Endothelial cell of umbilical vein (primary cell): Measurements from ENCODE around the gene PDK2. TPM values are rescaled to one million over a fixed set of nuclear protein-coding genes. Genes with fewer than 3 reads are reported as not detected.

Experiments
- BruUV-seq: library from RNA; stranded (reverse); fragments of 400-500 nt; replicated peaks from 2 replicates; lab custom pipeline; 2021; lab: Mats Ljungman, UMichigan
- CTCF ChIA-PET: fragments of 300-600, 350-600 bp; sonication (Branson Sonifier 250); formaldehyde crosslinking; loops from one replicate; lab custom pipeline; 2021; ENCODE audit warnings: antibody characterized with exemption, inconsistent platforms; lab: Charles Lee
- POLR2A ChIA-PET: fragments of 300-600, 350-600 bp; sonication (Branson Sonifier 250); formaldehyde crosslinking; loops from one replicate; lab custom pipeline; 2021; ENCODE audit warnings: antibody characterized with exemption, inconsistent platforms; lab: Charles Lee
- DNase-seq: peaks from one replicate; pipeline ENCODE4 v3.0.0-alpha.2; 2011; ENCODE audit warnings: low read depth, low spot score
- FAIRE-seq: peaks from 2 replicates; lab custom pipeline; 2011; peaks lifted over from hg19 to GRCh38; lab: Jason Lieb, UNC
- H2AFZ ChIP-seq: 2 replicates; pipeline ENCODE4 v1.6.0; 2012; ENCODE audit warnings: low read depth, low read length, control low read depth, inconsistent platforms
- H3K27ac ChIP-seq: 2 replicates; pipeline ENCODE4 v1.5.1; 2011; ENCODE audit warnings: low read depth, mild to moderate bottlenecking, control low read depth, low read length, moderate library complexity; ENCODE audit not compliant: insufficient read depth
- H3K27me3 ChIP-seq, 2 experiments: 2 replicates each; pipeline versions ENCODE4 v1.6.0 to v1.6.1; 2011; ENCODE audit warnings: low read length in 2 of 2, mixed read lengths in 1 of 2; ENCODE audit not compliant: control insufficient read depth in 2 of 2, insufficient read depth in 2 of 2
- H3K36me3 ChIP-seq, 2 experiments: 2 replicates in 1 of 2; 3 replicates in 1 of 2; pipeline ENCODE4 v1.5.1; 2011; ENCODE audit warnings: low read length in 2 of 2, mild to moderate bottlenecking in 1 of 2, moderate library complexity in 1 of 2; ENCODE audit not compliant: control insufficient read depth in 2 of 2, insufficient read depth in 2 of 2; ENCODE audit errors: extremely low read depth in 1 of 2
- H3K4me1 ChIP-seq: 3 replicates; pipeline ENCODE4 v1.5.1; 2011; ENCODE audit warnings: mild to moderate bottlenecking, low read length; ENCODE audit not compliant: control insufficient read depth, insufficient read depth; ENCODE audit errors: extremely low read depth
- H3K4me2 ChIP-seq: 2 replicates; pipeline ENCODE4 v1.6.1; 2011; ENCODE audit warnings: low read length, control low read depth, mixed read lengths; ENCODE audit not compliant: insufficient read depth
- H3K4me3 ChIP-seq, 3 experiments: fragments of 200-600 bp in 1 of 3; sonication (generic), shearing (Covaris generic) in 1 of 3; replicated peaks in 1 of 3; 2 replicates each; pipeline ENCODE4 v1.5.1; 2011 to 2016; ENCODE audit warnings: control low read depth in 3 of 3, low read length in 3 of 3, mild to moderate bottlenecking in 2 of 3, inconsistent platforms in 1 of 3, low read depth in 1 of 3, moderate library complexity in 1 of 3; ENCODE audit not compliant: insufficient read depth in 1 of 3
- H3K79me2 ChIP-seq: 2 replicates; pipeline ENCODE4 v1.6.0; 2012; ENCODE audit warnings: low read length, inconsistent platforms; ENCODE audit not compliant: control insufficient read depth, insufficient read depth
- H3K9ac ChIP-seq: replicated peaks from 2 replicates; pipeline ENCODE3; 2011; ENCODE audit warnings: low read length, control low read depth; ENCODE audit not compliant: insufficient read depth; ENCODE audit errors: extremely low read depth
- H3K9me1 ChIP-seq: replicated peaks from 3 replicates; pipeline ENCODE4 v1.6.0; 2011; ENCODE audit warnings: mild to moderate bottlenecking, low read length; ENCODE audit not compliant: control insufficient read depth, insufficient read depth; ENCODE audit errors: extremely low read depth
- H3K9me3 ChIP-seq: replicated peaks from 2 replicates; pipeline ENCODE4 v1.5.1; 2012; ENCODE audit warnings: low read length, inconsistent platforms; ENCODE audit not compliant: control insufficient read depth, insufficient read depth
- H4K20me1 ChIP-seq: replicated peaks from 2 replicates; pipeline ENCODE3; 2011; ENCODE audit warnings: mild to moderate bottlenecking, low read length; ENCODE audit not compliant: control insufficient read depth, insufficient read depth; ENCODE audit errors: extremely low read depth
- EZH2 ChIP-seq: IDR thresholded peaks from 2 replicates; pipeline ENCODE4 v1.6.1; 2012; ENCODE audit warnings: borderline replicate concordance, low read depth, mild to moderate bottlenecking, moderate library complexity, low read length, inconsistent platforms; ENCODE audit not compliant: severe bottlenecking
- FOS ChIP-seq: IDR thresholded peaks from 2 replicates; pipeline ENCODE4 v1.6.1; 2011; ENCODE audit warnings: mild to moderate bottlenecking, low read length, moderate library complexity, borderline replicate concordance; ENCODE audit not compliant: insufficient read depth
- GATA2 ChIP-seq: IDR thresholded peaks from 2 replicates; pipeline ENCODE4 v1.7.0; 2011; ENCODE audit warnings: low read depth, mild to moderate bottlenecking, moderate library complexity, mixed read lengths, low read length; ENCODE audit not compliant: insufficient read length, insufficient read depth
- JUN ChIP-seq: IDR thresholded peaks from 2 replicates; pipeline ENCODE4 v1.6.1; 2011; ENCODE audit warnings: borderline replicate concordance, low read depth; ENCODE audit not compliant: insufficient read length, insufficient read depth
- MYC ChIP-seq: IDR thresholded peaks from one replicate; pipeline ENCODE4 v1.6.1; 2011; ENCODE audit warnings: mild to moderate bottlenecking, low read depth, low read length
- POLR2A ChIP-seq: IDR thresholded peaks from 2 replicates; pipeline ENCODE4 v1.6.1; 2012; ENCODE audit warnings: low read depth, mild to moderate bottlenecking, control low read depth, low read length
- POLR2AphosphoS5 ChIP-seq: IDR thresholded peaks from 2 replicates; pipeline ENCODE4 v1.6.1; 2012; ENCODE audit warnings: low read depth, mild to moderate bottlenecking, control low read depth, low read length, moderate library complexity; ENCODE audit not compliant: insufficient read depth
- dilution Hi-C: fragments of 300-500 bp; cut with MboI; formaldehyde crosslinking; loops from one replicate; pipeline ENCODE4 v1.15.0; 2019; ENCODE audit warnings: low sequenced_read_pairs; ENCODE audit not compliant: extremely low pct_ligation_motif_present
- intact Hi-C: fragments of 100-400 bp; cut with micrococcal nuclease; formaldehyde crosslinking; loops from one replicate; pipeline ENCODE4 v1.10.0; 2022
- polyA plus RNA-seq, 4 experiments: library from polyadenylated mRNA; depleted of rRNA in 3 of 4; stranded (reverse) in 3 of 4; unstranded in 1 of 4; fragments of >200 nt; gene quantifications; 2 replicates each; pipeline versions ENCODE4 v1.2.1 to v1.2.3, GENCODE V29; 2011 to 2012; ENCODE audit warnings: missing spikeins in 1 of 4
- total RNA-seq: library from RNA; stranded (reverse); gene quantifications from 2 replicates; pipeline ENCODE4 v1.2.3, GENCODE V29; 2021
- TF ChIP-seq, protein P1 (sequence below): IDR thresholded peaks from 2 replicates; pipeline ENCODE4 v1.6.1; 2011; ENCODE audit not compliant: insufficient read depth, insufficient read length
- TF ChIP-seq, protein P2 (sequence below), 2 donors: IDR thresholded peaks; 1 replicate in 1 of 2; 2 replicates in 1 of 2; pipeline ENCODE4 v1.5.1; 2011; ENCODE audit warnings: low read length in 2 of 2, mild to moderate bottlenecking in 2 of 2, moderate library complexity in 2 of 2, control low read depth in 1 of 2, inconsistent platforms in 1 of 2, low read depth in 1 of 2; ENCODE audit not compliant: insufficient read depth in 1 of 2; ENCODE audit errors: extremely low read depth in 1 of 2

Gene PDK2
- total and polyA plus RNA-seq, 2 donors (not counting 3 experiments of a cell fraction or from before 2014, with no cell fraction given): 21.3 to 114 TPM

- no peak overlapping the region for H2AFZ ChIP-seq
- H3K9me3 ChIP-seq: no peaks in the 10 kb centered on the region
- H3K36me3 ChIP-seq: peaks cover 11 to 46% of the 10 kb centered on the region in 2 experiments
- no peak overlapping the region for H3K4me2 ChIP-seq
- CTCF ChIA-PET: interaction anchor here (0.7 to 1.9 kb wide), 5 partner anchors 13 to 76 kb away, joined by 3 to 15 read pairs (median 7); partner anchors contain the start of gene ITGA3
- H3K9me1 ChIP-seq: no peaks in the 10 kb centered on the region
- FAIRE-seq (no peak), DNase-seq (no peak)
- no peaks in the 10 kb centered on the region for H3K4me1 ChIP-seq
- POLR2A ChIA-PET: no interaction called here
- H3K27ac ChIP-seq: no peak overlapping the region
- H4K20me1 ChIP-seq: no peaks in the 10 kb centered on the region
- no peaks in the 10 kb centered on the region for H3K79me2 ChIP-seq
- TF ChIP-seq EZH2 (no peak), MYC (no peak)
- H3K4me3 ChIP-seq: no peak overlapping the region
- dilution Hi-C loops (no loop called here), intact Hi-C loops (no loop called here)
- BruUV-seq: no TSS peak
- no peaks in the 10 kb centered on the region for H3K27me3 ChIP-seq
- H3K9ac ChIP-seq: no peak overlapping the region
Observed at GRCh38 chr17:50074227-50074626, 20.9 kb upstream of the PDK2 start.

GRCh38 chr17:50075446-50076032 is 19.6 kb upstream of the PDK2 start:
- intact Hi-C loops: no loop called here
- no peak overlapping the region for H3K9ac ChIP-seq

More at GRCh38 chr17:50075446-50076032, 19.6 kb upstream of the PDK2 start:
- Histone ChIP-seq H3K9me3 (no peaks in the 10 kb centered on the region), H3K79me2 (no peaks in the 10 kb centered on the region), H3K4me2 (no peak overlapping the region), H3K4me1 (no peaks in the 10 kb centered on the region), H3K9me1 (no peaks in the 10 kb centered on the region), H2AFZ (no peak overlapping the region), H4K20me1 (no peaks in the 10 kb centered on the region), H3K27ac (no peak overlapping the region), H3K27me3 (no peaks in the 10 kb centered on the region), H3K4me3 (no peak overlapping the region), H3K36me3 (peaks cover 13 to 54% of the 10 kb centered on the region in 2 experiments)
- POLR2A ChIA-PET: no interaction called here
- FAIRE-seq (no peak), DNase-seq (no peak)
- dilution Hi-C loops: no loop called here
- TF ChIP-seq, protein P1, sequence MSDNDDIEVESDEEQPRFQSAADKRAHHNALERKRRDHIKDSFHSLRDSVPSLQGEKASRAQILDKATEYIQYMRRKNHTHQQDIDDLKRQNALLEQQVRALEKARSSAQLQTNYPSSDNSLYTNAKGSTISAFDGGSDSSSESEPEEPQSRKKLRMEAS: no peak
- TF ChIP-seq, protein P2, sequence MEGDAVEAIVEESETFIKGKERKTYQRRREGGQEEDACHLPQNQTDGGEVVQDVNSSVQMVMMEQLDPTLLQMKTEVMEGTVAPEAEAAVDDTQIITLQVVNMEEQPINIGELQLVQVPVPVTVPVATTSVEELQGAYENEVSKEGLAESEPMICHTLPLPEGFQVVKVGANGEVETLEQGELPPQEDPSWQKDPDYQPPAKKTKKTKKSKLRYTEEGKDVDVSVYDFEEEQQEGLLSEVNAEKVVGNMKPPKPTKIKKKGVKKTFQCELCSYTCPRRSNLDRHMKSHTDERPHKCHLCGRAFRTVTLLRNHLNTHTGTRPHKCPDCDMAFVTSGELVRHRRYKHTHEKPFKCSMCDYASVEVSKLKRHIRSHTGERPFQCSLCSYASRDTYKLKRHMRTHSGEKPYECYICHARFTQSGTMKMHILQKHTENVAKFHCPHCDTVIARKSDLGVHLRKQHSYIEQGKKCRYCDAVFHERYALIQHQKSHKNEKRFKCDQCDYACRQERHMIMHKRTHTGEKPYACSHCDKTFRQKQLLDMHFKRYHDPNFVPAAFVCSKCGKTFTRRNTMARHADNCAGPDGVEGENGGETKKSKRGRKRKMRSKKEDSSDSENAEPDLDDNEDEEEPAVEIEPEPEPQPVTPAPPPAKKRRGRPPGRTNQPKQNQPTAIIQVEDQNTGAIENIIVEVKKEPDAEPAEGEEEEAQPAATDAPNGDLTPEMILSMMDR (IDR thresholded peaks at IDR 0.05; ENCODE audit: extremely low read depth in 1 of 2, insufficient read depth in 1 of 2, low read depth in 1 of 2, low read length in 2 of 2): no peak
- TF ChIP-seq EZH2 (no peak), POLR2AphosphoS5 (no peak), MYC (no peak), GATA2 (no peak), POLR2A (no peak), FOS (no peak), JUN (no peak)
- BruUV-seq: no TSS peak
- CTCF ChIA-PET: interaction anchor here (1.1 to 7.8 kb wide), 2 partner anchors 19 to 48 kb away, joined by 4 to 84 read pairs; no protein-coding TSS in a partner anchor
